ENCODE measurements around the gene SLCO3A1.
A peak's percentile ranks its signal among the peaks of the same experiment; 100 is the strongest.

Gene SLCO3A1

GRCh38 chr15:92143765-92144164 is 290.3 kb downstream of the SLCO3A1 start:
- no peak for DNase-seq

GRCh38 chr15:92146511-92147150 is 293.1 kb downstream of the SLCO3A1 start:
- DNase-seq: no peak

DNA sequence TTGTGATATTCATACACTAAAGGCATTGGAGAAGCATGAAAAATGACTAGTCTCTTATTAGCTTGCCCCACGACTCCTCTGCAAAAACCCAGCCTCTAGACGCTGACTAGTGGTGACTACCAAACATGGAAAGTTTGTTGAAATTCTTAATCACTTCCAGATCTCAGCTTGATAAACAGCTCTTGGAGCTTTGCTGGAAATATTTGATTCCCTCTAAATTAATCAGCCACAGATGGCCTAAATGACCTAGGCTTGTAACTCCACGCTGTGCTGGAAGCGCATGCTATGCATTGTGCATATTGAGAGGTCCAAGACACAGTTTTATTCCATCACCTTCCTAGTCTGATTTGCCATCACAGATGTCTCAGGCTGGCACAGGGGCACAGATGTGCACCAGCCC is 295.5 kb downstream of the SLCO3A1 start:
- DNase-seq: no peak

DNA sequence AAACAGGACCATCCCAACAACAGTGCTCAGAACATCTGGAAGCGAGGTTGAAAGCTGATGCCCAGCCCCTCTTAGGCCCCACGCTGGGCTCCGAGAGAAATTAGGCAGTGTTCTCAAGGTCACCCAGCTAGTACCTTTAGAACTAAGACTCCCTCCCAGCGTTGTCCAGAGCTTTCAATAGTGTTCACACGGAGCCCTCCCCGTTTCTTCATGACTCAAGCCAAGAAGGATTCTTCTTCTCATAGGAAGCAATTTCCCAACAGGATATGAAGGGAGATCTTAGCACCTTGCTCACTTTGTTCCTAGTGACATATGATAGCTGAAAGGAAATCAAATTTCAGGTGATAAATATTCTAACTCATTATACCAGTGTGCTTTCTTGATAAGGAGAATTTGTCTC is 296.0 kb downstream of the SLCO3A1 start:
- DNase-seq: no peak

- no peak for DNase-seq
These were observed 297.7 kb downstream of the SLCO3A1 start for GRCh38 chr15:92151168-92151567.

DNA sequence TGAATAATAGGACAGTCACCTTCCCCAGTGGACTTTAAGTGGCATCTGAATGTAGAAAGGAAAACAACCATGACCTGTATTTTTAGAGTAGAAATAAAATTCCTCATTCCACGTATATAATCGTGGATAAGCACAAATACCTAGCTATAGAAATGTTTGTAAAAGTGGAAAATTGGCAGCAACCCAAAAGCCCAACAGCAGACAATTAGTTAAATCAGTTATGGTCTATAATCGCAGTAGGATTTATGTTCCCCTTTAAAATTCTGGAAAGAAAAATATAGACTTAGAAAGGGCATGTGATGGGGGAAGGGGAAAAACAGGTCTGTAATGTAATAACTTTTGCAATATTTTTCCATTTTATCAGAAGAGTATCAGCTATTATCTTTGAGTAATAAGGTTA is 298.2 kb downstream of the SLCO3A1 start:
- peak; percentile 13 for DNase-seq

DNA sequence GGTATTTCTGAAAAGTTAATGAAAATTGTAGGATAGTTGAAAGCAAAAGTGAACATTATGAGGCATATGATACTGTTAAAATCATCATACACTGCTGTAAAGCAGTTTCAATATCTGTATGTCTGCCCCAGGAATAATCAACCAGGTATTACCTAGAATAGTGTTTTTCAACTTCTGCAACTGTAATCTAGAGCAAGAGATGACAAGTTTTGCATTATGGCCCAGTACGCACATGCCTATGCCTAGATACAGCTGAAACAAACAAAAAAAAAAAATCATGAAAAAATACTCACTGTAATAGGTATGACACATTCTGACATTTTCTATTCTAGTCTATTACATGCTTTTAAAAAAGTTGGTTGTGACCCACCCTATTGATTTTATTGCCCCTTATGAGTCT is 299.5 kb downstream of the SLCO3A1 start:
- DNase-seq: no peak

DNA sequence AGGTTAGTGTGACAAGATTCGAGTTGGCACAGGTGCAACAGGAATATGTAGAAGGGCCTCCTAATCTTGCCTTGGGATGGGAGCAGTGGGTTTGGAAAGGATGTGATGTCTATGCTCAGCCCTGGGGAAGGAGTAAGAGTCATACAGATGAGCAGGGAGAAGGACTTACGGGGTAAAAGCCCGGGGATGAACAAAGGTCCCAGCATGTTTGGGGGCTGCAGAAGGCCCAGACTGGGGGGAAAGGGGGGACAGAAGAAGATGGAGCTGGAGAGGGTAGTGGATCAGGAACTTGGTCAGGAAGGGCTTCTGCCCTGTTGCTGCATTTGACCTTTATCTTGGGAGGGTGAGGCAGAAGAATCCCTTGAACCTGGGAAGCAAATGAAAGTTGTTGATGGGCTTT is 300.1 kb downstream of the SLCO3A1 start:
- no peak for DNase-seq

GRCh38 chr15:92155934-92156333 is 302.4 kb downstream of the SLCO3A1 start:
- peak; percentile 47 for DNase-seq

GRCh38 chr15:92157666-92158298 is 304.3 kb downstream of the SLCO3A1 start:
- DNase-seq: no peak

GRCh38 chr15:92158426-92158825 is 304.9 kb downstream of the SLCO3A1 start:
- no peak for DNase-seq

GRCh38 chr15:92159481-92159880 is 306.0 kb downstream of the SLCO3A1 start:
- peak; percentile 33 for DNase-seq

- DNase-seq: peak; percentile 17
These were observed 306.7 kb downstream of the SLCO3A1 start for GRCh38 chr15:92159906-92160841.

DNA sequence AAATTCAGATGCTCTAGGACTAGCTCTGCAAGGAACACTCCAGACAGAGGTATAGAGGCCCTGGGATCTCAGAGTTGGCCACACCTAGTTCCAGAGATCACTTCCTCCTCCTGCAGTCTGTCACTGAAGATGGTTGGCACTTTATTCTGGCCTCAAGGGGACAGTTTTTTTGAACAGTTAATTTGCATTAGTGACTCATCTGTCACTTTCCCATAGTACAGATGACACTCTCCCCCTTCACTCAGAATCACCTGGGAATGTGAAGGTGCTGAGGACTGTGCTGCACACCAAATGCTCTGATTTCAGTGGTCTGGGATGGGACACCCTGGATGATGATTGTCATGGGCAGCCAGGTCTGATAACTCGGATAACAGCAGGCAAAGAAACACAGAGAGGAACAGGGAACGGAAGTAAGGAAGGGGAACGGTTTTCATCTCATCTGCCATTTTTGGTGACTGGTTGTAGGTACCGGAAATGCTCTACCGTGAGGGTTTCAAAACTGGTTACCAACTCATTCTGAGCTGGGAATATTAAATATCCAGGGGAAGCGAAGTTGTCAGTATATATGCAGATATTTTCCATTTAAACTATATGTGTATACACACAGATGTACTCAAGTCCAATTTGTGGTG is 307.6 kb downstream of the SLCO3A1 start:
- no peak for DNase-seq

- DNase-seq: no peak
These were observed 309.1 kb downstream of the SLCO3A1 start for GRCh38 chr15:92162657-92163056.

DNA sequence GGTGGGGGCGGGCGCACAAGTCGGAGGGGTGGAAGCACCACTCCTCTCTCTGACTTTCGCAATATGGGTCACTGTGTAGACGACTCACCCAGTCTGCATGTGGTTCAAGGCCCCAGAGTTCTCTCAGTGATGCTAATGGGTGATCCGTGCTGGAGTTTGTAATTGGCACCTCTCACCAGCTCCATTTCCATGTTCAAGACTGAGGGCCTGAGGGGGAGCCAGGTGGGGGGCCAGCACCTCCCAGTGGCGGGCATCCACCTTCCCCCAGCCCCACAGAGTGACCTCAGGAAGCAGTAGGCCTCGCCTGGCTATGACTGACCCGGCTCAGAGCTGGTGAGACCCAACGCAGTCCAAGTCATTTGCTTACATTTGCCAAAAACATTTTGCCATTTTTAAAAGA is 310.1 kb downstream of the SLCO3A1 start:
- no peak for DNase-seq

DNA sequence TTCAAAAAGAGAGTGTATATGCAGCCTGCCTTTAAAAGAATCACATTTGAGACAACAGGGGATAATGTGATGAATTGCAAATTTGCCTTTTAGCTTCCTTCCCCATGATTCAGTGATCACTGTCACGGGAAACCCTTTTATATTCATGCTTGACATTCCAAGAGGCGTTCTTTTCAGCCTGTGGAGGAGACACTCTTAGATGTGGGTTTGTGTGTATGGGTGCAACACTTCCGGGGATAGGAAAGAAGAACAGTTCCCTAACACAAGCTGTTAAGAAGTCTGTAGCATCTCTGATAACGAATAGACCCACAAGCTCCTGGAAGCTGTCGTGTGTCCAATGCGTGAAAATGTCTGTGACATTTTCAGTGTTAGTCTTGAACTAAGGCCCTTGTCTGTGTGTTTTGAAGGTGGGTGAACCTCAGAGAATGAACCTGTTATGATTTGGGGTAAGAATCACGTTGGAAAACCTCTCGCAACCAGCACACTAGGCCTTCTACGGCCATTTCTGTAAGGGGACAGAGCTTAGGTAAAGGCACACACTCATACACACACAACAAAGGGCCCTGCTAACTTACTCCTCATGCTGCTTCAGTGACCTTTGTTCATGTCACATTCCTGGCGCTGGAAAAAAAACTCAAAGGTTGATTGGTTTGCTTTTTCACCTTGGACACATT is 311.0 kb downstream of the SLCO3A1 start:
- DNase-seq: no peak

DNA sequence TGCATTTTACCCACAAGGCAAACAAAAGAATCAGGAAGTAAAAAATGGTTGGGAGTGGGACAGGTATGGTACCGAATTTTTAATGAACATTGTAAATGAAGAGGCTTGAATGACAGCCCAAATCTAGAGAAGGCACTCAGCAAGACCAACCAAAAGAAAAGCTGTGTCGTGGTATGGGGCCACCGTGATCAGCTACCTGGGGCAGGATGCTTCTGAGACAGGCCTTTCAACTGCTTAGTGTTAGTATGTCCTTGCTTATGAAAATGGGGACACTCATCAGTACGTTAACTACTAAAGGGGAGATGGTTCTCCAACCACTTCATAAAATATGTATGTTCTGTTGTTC is 311.5 kb downstream of the SLCO3A1 start:
- no peak for DNase-seq

- DNase-seq: no peak
These were observed 312.5 kb downstream of the SLCO3A1 start for GRCh38 chr15:92166029-92166428.

DNA sequence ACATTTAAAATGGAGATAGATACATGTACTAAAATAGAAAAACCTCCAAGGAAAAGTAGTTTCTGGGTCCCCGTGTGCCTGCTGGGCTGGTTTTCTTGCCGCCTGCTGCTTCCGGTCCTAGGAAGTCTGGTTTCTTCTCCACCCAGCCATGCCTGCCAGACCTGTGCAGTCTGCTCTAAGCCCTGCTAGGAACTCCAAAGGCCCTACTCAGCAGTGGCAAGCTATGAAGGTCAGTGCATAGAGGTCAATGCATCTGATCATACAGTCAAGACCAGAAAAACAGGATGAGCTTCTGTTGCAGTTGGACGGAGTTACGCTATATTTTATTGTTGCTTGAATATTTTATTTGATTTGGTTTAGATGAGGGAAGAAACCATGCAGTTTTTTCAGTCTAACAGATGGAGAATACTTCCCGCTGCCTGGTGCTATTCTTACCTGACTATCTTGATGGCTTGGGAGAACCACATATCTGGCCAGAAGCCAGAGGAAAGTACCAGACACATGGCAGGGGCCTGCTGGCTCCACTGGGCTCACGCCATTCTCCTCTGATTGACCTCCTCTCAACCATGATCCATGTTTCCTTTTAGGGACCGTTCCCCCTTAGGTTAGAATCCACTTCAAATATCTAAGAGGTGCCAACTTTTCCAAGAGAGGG is 313.4 kb downstream of the SLCO3A1 start:
- no peak for DNase-seq

- no peak for DNase-seq
These were observed 313.9 kb downstream of the SLCO3A1 start for GRCh38 chr15:92167451-92167850.

DNA sequence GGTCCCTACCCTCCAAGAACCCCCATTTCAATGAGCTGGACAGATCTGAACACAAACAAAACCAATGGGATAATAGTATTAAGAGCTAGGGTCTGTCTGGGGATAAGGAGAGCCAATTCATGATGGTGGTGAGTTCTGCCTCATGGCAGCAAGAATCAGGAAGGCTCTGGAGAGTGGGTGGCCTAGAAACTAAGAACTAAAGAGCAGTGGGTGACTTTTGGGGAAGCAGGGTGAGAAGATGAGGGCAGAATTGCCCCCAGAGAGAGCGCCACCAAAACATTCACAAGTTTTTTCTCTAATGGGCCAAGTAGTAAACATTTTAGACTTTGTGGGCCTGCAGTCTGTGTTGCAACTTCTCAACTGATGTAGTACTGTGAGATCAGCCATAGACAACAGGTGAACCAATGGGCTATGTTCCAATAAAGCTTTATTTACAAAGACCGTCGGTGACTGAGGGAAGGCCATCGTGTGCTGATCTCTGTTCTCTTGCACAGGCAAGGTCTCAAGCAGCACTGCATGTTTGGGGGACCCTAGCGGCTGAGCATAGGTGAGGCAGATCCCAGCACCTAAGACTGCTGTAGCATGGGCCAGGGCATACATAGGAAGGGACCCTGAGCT is 314.7 kb downstream of the SLCO3A1 start:
- no peak for DNase-seq
